LNCAP (cell line): Measurements from ENCODE around the gene SLC24A3.

Source experiments
- CTCF ChIP-seq: fragments of 450-650 bp; IDR thresholded peaks from 2 replicates; pipeline ENCODE4 v1.5.1; 2017; ENCODE audit warnings: mild to moderate bottlenecking

The SLC24A3 gene

GRCh38 chr20:19710336-19711120 lies 498.1 kb downstream of the SLC24A3 start:
- TF ChIP-seq CTCF: no peak

- no peak for TF ChIP-seq CTCF
Measured at GRCh38 chr20:19711126-19711525, 498.7 kb downstream of the SLC24A3 start.

GRCh38 chr20:19712721-19713260 lies 500.3 kb downstream of the SLC24A3 start:
- no peak for TF ChIP-seq CTCF

- TF ChIP-seq CTCF: no peak
Measured at GRCh38 chr20:19713822-19714578, 501.6 kb downstream of the SLC24A3 start.

GRCh38 chr20:19714579-19714840 lies 502.1 kb downstream of the SLC24A3 start:
- TF ChIP-seq CTCF: no peak

- no peak for TF ChIP-seq CTCF
Measured at GRCh38 chr20:19715986-19716385, 503.5 kb downstream of the SLC24A3 start.

GRCh38 chr20:19718880-19719279 lies 506.4 kb downstream of the SLC24A3 start:
- no peak for TF ChIP-seq CTCF
